Astrocyte of the spinal cord (primary cell): ENCODE data around the gene ABCC1.

Source experiments
- DNase-seq: peaks from one replicate; pipeline ENCODE4 v3.0.0; 2011; ENCODE audit warnings: low read depth, low spot score
- H3K4me3 ChIP-seq: 2 replicates; pipeline ENCODE4 v1.5.1; 2011; ENCODE audit warnings: low read depth, mild to moderate bottlenecking, low read length, moderate library complexity
- in situ Hi-C: cut with HindIII; loops from 2 replicates; pipeline ENCODE4 v1.10.0; 2017; ENCODE audit warnings: low sequenced_read_pairs
- TF ChIP-seq, protein P1 (sequence below): IDR thresholded peaks from 2 replicates; pipeline ENCODE4 v1.5.1; 2012; ENCODE audit warnings: low read depth, mild to moderate bottlenecking, low read length, inconsistent platforms

ABCC1 gene

DNA sequence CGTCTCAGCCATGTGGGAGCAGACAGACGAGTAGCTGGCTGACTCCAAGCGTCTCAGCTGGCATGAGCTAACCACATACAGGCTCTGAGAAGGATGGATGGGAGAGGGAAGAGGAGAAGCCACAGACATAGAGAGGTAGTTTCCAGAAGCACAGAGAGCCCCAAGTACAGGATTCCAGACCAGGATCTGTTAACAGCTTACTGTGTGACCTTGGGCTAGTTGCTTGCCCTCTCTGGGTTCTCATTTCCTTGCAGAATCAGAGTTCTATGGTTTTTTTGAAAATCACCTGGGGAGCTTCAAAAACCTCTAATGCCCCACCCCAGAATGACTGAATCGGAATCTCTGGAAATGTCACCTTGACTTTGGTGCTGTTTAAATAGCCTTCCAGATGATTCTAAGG, 213.7 kb downstream of the ABCC1 start:
- TF ChIP-seq, protein P1, sequence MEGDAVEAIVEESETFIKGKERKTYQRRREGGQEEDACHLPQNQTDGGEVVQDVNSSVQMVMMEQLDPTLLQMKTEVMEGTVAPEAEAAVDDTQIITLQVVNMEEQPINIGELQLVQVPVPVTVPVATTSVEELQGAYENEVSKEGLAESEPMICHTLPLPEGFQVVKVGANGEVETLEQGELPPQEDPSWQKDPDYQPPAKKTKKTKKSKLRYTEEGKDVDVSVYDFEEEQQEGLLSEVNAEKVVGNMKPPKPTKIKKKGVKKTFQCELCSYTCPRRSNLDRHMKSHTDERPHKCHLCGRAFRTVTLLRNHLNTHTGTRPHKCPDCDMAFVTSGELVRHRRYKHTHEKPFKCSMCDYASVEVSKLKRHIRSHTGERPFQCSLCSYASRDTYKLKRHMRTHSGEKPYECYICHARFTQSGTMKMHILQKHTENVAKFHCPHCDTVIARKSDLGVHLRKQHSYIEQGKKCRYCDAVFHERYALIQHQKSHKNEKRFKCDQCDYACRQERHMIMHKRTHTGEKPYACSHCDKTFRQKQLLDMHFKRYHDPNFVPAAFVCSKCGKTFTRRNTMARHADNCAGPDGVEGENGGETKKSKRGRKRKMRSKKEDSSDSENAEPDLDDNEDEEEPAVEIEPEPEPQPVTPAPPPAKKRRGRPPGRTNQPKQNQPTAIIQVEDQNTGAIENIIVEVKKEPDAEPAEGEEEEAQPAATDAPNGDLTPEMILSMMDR = no peak
- H3K4me3 ChIP-seq = no peak overlapping the region
- in situ Hi-C loops = no loop called here
- no peak for DNase-seq

DNA sequence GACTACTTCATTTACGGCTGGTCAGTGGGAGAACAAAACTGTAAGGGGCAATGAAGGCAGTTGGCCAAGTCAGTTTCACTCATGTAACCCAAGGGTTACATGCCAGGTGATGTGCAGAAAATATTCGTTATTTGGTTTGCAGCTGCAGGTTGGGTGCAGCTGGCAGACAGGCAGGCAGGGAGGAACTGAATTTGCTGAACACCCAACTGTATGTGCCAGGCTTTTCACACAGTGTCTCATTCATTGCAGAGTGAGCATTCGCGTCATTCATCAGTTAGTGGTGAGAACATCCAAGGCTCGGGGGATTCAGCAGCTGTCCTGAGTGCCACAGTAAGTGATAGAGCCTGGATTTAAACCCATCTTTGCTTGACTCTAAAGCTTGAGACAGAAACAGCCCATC, 214.2 kb downstream of the ABCC1 start:
- H3K4me3 ChIP-seq = no peak overlapping the region
- in situ Hi-C loops = no loop called here
- TF ChIP-seq, protein P1 = no peak
- no peak for DNase-seq

DNA sequence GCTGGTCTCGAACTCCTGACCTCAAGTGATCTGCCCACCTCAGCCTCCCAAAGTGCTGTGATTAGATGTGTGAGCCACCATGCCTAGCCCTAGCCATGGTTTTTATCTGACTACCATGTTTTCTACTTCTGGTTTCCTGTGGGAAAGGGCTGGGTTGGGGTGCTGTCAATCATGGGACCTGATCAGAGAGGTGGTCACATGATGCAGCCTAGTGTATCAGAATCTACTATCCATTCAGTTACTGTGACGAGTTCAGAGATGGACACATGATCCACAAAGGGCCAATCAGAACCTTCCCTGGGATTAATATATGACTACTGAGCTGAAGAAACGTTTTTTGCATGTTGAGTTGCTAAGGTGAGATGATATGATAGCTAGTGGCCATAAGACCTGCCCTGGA, 214.8 kb downstream of the ABCC1 start:
- DNase-seq = no peak
- no peak overlapping the region for H3K4me3 ChIP-seq
- in situ Hi-C loops = no loop called here
- TF ChIP-seq, protein P1 = no peak

DNA sequence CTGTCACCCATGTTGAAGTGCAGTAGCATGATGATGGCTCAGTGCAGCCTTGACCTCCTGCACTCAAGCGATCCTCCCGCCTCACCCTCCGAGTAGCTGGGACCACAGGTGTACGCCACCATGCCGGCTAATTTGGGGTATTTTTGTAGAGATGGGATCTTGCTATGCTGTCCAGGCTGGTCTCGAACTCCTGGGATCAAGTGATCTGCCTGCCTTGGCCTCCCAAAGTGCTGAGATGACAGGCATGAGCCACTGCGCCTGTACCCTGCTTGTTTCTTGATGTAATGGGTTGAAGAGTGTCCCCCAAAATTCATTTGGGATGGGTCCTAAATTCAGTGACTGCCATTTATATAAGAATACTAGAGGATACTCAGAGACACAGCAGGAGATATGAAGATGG, 216.7 kb downstream of the ABCC1 start:
- no peak overlapping the region for H3K4me3 ChIP-seq
- DNase-seq = no peak
- in situ Hi-C loops = no loop called here
- TF ChIP-seq, protein P1 = no peak

DNA sequence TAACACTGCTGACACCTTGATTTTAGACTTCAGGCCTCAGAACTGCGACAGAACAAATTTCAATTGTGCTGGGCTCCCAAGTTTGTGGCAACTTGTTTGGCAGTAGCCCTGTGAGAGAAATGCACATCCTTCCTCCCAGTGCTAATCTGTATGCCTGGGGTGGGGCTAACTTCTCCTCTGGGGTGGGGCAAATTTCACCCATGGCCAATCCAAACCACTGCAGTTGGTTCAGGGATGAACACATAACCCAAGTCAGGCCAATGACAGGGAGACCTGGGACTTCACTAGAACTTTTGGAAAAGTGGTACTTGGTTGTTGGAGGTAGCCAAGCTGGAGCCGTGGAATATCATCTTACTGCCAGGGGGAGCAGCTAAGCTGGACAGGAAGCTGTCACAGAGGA, 217.5 kb downstream of the ABCC1 start:
- DNase-seq = no peak
- H3K4me3 ChIP-seq = no peak overlapping the region
- TF ChIP-seq, protein P1 = no peak
- in situ Hi-C loops = no loop called here

DNA sequence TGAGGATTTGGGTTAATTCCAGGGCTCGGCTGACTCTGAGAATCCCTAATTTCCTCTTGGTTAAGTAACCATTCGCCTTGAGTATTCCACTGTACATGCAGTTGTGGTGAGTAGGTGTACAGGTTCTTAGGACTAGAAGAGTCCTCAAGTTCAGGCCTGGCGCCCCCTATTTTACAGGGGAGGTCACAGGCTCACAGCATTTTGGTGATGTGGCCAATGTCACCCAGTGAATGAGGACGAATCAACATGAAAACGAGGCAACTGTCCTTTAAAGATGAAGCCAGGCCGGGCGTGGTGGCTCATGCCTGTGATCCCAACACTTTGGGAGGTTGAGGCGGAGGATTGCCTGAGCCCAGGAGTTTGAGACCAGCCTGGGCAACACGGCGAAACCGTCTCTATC, 218.5 kb downstream of the ABCC1 start:
- no peak overlapping the region for H3K4me3 ChIP-seq
- no peak for DNase-seq
- TF ChIP-seq, protein P1 = no peak
- in situ Hi-C loops = no loop called here

DNA sequence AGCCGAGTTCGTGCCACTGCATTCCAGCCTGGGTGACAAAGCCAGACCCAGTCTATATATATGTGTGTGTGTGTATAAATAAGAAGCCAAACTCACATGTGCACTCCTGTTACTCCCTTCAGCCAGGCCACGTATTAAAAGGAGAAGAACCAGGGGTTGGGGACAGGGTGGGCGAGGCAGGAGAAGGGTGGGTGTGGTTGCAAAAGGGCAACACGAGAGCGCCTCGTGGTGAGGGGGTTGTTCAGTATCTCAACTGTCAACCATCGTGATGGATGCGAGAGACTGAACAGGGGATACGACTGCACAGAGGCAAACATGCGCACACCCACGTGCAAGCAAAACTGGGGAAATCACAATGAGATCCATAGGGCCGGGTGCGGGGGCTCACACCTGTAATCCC, 219.0 kb downstream of the ABCC1 start:
- no peak overlapping the region for H3K4me3 ChIP-seq
- in situ Hi-C loops = no loop called here
- no peak for DNase-seq
- TF ChIP-seq, protein P1 = no peak
